HG02798 (cell line): ENCODE measurements around the gene ERFE.

ENCODE experiments used
- ATAC-seq: cut with Tn5 transposase; IDR thresholded peaks from one replicate; pipeline ENCODE4 v1.9.1; 2021; ENCODE audit warnings: mild to moderate bottlenecking; ENCODE audit not compliant: unreplicated experiment, poor library complexity

ERFE gene

GRCh38 chr2:238138331-238139195, 20.2 kb upstream of the ERFE start, which contains the start of gene KLHL30:
KLHL30 (plus strand) TSS chr2:238138668; CDS start chr2:238140755, 2,087 bp downstream.
- no peak for ATAC-seq

- ATAC-seq: no peak
Observed at GRCh38 chr2:238139196-238140039, 19.4 kb upstream of the ERFE start.

- no peak for ATAC-seq
Observed at GRCh38 chr2:238140040-238140439, 18.7 kb upstream of the ERFE start.

- ATAC-seq: no peak
Observed at GRCh38 chr2:238140721-238141540, 17.8 kb upstream of the ERFE start.

- ATAC-seq: no peak
Observed at GRCh38 chr2:238141541-238142318, 17.0 kb upstream of the ERFE start.

- ATAC-seq: no peak
Observed at GRCh38 chr2:238142382-238143205, 16.2 kb upstream of the ERFE start.

- no peak for ATAC-seq
Observed at GRCh38 chr2:238143239-238143951, 15.4 kb upstream of the ERFE start.

GRCh38 chr2:238144262-238144661, 14.5 kb upstream of the ERFE start:
- ATAC-seq: no peak

- ATAC-seq: no peak
Observed at GRCh38 chr2:238145046-238145445, 13.7 kb upstream of the ERFE start.

- ATAC-seq: no peak
Observed at GRCh38 chr2:238145851-238146250, 12.9 kb upstream of the ERFE start.

- no peak for ATAC-seq
Observed at GRCh38 chr2:238146884-238147544, 11.8 kb upstream of the ERFE start.

- ATAC-seq: no peak
Observed at GRCh38 chr2:238148981-238149380, 9.8 kb upstream of the ERFE start.

GRCh38 chr2:238149841-238150572, 8.8 kb upstream of the ERFE start:
- ATAC-seq: no peak

GRCh38 chr2:238150686-238151085, 8.1 kb upstream of the ERFE start:
- ATAC-seq: no peak

- no peak for ATAC-seq
Observed at GRCh38 chr2:238151205-238151604, 7.6 kb upstream of the ERFE start.

GRCh38 chr2:238151628-238152235, 7.0 kb upstream of the ERFE start:
- no peak for ATAC-seq
